Type B pancreatic cell (in vitro differentiated cells): ENCODE measurements around the gene DBX2. TPM values are rescaled to one million over a fixed set of nuclear protein-coding genes. Genes with fewer than 3 reads are reported as not detected.

Source experiments
- DNase-seq: peaks from one replicate; pipeline ENCODE4 v3.0.0; 2021; ENCODE audit warnings: mixed read lengths; ENCODE audit not compliant: unreplicated experiment; ENCODE audit errors: extremely low spot score
- H3K27ac Mint-ChIP-seq: 2 replicates; pipeline ENCODE4 v1.8.0; 2021; ENCODE audit warnings: mild to moderate bottlenecking, mixed read lengths
- H3K27me3 Mint-ChIP-seq: 2 replicates; pipeline ENCODE4 v1.8.0; 2021; ENCODE audit warnings: mixed read lengths
- H3K36me3 Mint-ChIP-seq: 2 replicates; pipeline ENCODE4 v1.8.0; 2021; ENCODE audit warnings: mixed read lengths
- H3K4me1 Mint-ChIP-seq: one replicate; pipeline ENCODE4 v1.8.0; 2021; ENCODE audit warnings: mixed read lengths; ENCODE audit not compliant: unreplicated experiment
- H3K4me3 Mint-ChIP-seq: 2 replicates; pipeline ENCODE4 v1.8.0; 2021; ENCODE audit warnings: mild to moderate bottlenecking, mixed read lengths
- H3K9me3 Mint-ChIP-seq: 2 replicates; pipeline ENCODE4 v1.8.0; 2021; ENCODE audit warnings: mixed read lengths
- total RNA-seq: library from RNA; stranded (reverse); gene quantifications from 2 replicates; pipeline ENCODE4 v1.2.1, GENCODE V29; 2021; ENCODE audit warnings: low replicate concordance
- TF ChIP-seq, protein P1 (sequence below): fragments of 200-600 bp; sonication (generic); conservative IDR thresholded peaks from 2 replicates; pipeline ENCODE4 v1.5.0; 2021; ENCODE audit warnings: antibody characterized with exemption, mild to moderate bottlenecking

DBX2 gene
- total RNA-seq, 1 donor from 2014 or later = not detected

- no peak overlapping the region for H3K27ac Mint-ChIP-seq
- no peak for DNase-seq
- H3K4me3 Mint-ChIP-seq = no peak overlapping the region
- peaks cover 41% of the 10 kb centered on the region for H3K27me3 Mint-ChIP-seq
- TF ChIP-seq, protein P1, sequence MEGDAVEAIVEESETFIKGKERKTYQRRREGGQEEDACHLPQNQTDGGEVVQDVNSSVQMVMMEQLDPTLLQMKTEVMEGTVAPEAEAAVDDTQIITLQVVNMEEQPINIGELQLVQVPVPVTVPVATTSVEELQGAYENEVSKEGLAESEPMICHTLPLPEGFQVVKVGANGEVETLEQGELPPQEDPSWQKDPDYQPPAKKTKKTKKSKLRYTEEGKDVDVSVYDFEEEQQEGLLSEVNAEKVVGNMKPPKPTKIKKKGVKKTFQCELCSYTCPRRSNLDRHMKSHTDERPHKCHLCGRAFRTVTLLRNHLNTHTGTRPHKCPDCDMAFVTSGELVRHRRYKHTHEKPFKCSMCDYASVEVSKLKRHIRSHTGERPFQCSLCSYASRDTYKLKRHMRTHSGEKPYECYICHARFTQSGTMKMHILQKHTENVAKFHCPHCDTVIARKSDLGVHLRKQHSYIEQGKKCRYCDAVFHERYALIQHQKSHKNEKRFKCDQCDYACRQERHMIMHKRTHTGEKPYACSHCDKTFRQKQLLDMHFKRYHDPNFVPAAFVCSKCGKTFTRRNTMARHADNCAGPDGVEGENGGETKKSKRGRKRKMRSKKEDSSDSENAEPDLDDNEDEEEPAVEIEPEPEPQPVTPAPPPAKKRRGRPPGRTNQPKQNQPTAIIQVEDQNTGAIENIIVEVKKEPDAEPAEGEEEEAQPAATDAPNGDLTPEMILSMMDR = no peak
- no peaks in the 10 kb centered on the region for H3K9me3 Mint-ChIP-seq
- H3K4me1 Mint-ChIP-seq = peaks cover 5% of the 10 kb centered on the region
- H3K36me3 Mint-ChIP-seq = no peaks in the 10 kb centered on the region
Measured at GRCh38 chr12:45034861-45035265, 16.0 kb downstream of the DBX2 start.

GRCh38 chr12:45017916-45018315 lies 33.0 kb downstream of the DBX2 start:
- no peak for DNase-seq
- Mint-ChIP-seq H3K36me3 (no peaks in the 10 kb centered on the region), H3K9me3 (peaks cover 4% of the 10 kb centered on the region), H3K4me3 (no peak overlapping the region), H3K27ac (no peak overlapping the region), H3K27me3 (peaks cover 8% of the 10 kb centered on the region), H3K4me1 (no peaks in the 10 kb centered on the region)
- TF ChIP-seq, protein P1 = no peak

DNA sequence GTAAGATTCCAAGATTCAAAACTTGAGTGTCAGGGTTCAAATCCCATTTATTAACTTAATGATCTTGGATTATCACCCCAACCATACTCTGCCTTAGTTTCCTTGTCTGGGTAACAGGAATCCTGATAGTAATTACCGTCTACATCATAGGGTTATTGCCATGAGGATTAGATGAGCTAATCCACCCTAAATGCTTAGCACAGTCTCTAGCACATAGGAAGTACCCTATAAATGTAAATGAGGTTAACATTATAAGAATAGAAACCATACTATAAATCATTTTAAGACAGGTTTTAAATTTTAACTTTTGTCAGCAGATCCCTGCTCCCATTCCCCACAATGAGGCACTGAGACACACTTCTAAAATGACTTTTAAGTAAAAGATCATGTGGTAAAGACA lies 36.5 kb downstream of the DBX2 start:
- H3K4me3 Mint-ChIP-seq = no peak overlapping the region
- no peaks in the 10 kb centered on the region for H3K9me3 Mint-ChIP-seq
- H3K4me1 Mint-ChIP-seq = no peaks in the 10 kb centered on the region

DNA sequence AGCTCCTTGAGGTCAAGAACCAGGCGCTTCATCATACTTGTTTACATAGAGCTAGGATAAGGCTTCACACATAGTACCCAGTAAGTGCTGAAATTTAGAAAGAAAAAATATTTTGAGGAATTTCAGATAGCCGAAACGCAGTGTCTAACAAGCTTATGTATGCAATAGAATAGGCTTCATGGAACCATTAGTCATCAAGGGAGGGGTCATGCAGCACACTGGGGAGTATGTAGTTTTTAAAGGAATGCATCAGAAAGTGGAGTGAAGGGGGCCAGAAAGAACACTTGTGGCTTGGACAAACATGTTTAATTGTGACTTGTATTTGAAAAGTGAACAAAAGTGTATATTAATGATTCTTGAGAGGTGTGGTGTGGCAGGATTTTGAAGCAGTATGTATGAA lies 38.1 kb downstream of the DBX2 start:
- Mint-ChIP-seq H3K36me3 (no peaks in the 10 kb centered on the region), H3K4me3 (no peak overlapping the region), H3K9me3 (no peaks in the 10 kb centered on the region), H3K4me1 (no peaks in the 10 kb centered on the region), H3K27ac (no peak overlapping the region), H3K27me3 (peaks cover 16% of the 10 kb centered on the region)
- TF ChIP-seq, protein P1 = no peak
- DNase-seq = no peak

More for the DNA sequence above, 36.5 kb downstream of the DBX2 start:
- peaks cover 8% of the 10 kb centered on the region for H3K27me3 Mint-ChIP-seq
- no peak for DNase-seq
- no peak overlapping the region for H3K27ac Mint-ChIP-seq
- H3K36me3 Mint-ChIP-seq = no peaks in the 10 kb centered on the region
- TF ChIP-seq, protein P1 = no peak

DNA sequence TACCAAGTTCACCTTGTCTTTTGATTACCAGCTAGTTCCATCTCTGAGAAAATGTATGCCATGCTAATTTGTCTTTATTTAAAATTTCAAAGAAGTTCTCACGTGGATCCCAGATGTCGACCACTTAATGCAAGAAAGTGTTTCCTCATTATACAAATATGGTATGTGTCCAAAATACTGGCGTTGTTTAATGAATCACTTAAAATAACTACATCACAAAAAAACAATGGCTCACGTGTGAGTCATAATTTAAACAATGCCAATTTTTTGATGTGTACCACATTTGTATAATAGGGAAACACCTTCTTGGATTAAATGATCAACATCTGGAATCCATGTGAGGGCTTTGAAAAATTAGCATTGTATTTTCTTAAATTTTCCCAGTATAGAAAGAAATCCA lies 40.8 kb downstream of the DBX2 start:
- TF ChIP-seq, protein P1 = no peak
- H3K27ac Mint-ChIP-seq = no peak overlapping the region
- no peaks in the 10 kb centered on the region for H3K4me1 Mint-ChIP-seq
- no peak for DNase-seq
- H3K4me3 Mint-ChIP-seq = no peak overlapping the region
- H3K27me3 Mint-ChIP-seq = peaks cover 18% of the 10 kb centered on the region
- H3K9me3 Mint-ChIP-seq = no peaks in the 10 kb centered on the region
- H3K36me3 Mint-ChIP-seq = no peaks in the 10 kb centered on the region

DNA sequence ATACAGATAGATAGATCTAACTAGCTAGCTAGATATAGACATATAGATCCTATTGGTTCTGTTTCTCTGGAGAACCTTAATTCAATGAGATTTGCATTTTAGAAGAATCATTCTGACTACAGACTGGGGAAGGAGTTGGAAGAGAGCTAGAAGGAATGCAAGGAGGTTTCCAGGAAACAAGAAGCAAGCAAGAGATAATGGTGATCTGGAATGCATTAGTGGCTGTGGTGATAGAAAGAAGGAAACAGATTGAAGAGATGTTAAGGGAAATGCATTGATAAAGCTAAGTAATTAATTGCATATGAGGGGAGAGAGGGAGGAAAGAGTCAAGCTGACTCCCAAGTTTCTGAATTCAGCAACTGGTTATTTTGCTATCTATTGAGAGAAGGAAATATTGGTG lies 42.7 kb downstream of the DBX2 start:
- H3K27ac Mint-ChIP-seq = no peak overlapping the region
- H3K9me3 Mint-ChIP-seq = no peaks in the 10 kb centered on the region
- H3K36me3 Mint-ChIP-seq = no peaks in the 10 kb centered on the region
- no peak overlapping the region for H3K4me3 Mint-ChIP-seq
- H3K27me3 Mint-ChIP-seq = peaks cover 11% of the 10 kb centered on the region
- no peaks in the 10 kb centered on the region for H3K4me1 Mint-ChIP-seq
- TF ChIP-seq, protein P1 = no peak
- DNase-seq = no peak
